HG02840 (cell line): ENCODE results near the gene SEC31A.

ENCODE experiments used
- ATAC-seq: cut with Tn5 transposase; IDR thresholded peaks from one replicate; pipeline ENCODE4 v1.9.1; 2021; ENCODE audit warnings: mild to moderate bottlenecking, moderate library complexity, moderate number of reproducible peaks; ENCODE audit not compliant: unreplicated experiment, low FRiP score

SEC31A gene

DNA sequence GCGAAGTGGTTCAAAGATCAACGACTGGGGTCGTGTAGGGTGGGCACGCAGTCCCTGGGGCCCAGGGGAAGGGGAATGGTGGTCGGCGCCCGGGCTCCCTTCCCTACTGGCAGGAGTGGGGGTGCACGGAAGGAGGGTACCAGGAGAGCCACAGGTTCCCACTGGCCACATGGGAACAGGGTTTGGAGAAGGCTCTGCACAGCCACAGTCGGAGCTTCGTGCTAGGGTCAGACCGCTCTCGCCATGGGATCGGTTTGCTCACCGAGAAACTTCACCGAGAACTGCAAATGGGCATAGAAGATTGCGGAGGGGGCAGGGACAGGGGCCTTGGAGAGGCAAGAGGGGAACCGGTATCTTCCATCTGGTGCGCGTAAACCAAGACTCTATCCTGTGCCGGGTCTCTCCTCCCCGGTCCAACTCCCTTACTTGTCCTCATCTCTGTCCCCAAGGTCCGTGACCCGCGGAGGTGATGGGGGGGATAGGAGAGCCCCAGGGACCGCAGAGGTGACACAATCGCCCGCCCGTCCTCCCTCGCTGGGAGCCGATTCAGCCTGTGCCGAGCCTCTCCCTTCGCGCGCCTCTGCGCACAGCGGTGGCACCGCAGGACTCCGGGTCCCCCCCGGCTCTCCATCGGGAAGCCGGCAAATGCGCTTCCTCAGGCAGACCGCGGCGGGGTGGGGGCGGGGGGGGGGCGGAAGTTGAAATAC lies 93.4 kb downstream of the SEC31A start:
- no peak for ATAC-seq

DNA sequence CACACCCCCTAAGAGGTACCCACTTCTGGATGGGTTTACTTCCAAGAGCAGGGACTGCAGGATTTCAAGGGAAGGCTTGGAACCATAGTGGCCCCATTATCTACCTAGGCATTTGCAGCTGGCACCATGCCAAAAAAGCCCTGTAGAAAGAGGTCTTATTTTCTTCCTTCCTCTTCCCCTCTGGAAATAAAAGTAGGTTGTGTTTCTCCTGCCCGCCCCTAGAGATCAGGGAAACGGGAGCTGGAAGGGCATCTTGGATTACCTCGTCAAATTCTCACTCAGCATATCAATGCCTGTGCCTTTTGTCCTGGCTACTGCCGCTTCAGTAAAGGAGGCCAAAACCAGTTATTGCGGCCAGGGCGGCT lies 93.9 kb downstream of the SEC31A start:
- ATAC-seq, result no peak

GRCh38 chr4:82792912-82793649 lies 97.9 kb downstream of the SEC31A start:
- ATAC-seq, result no peak

DNA sequence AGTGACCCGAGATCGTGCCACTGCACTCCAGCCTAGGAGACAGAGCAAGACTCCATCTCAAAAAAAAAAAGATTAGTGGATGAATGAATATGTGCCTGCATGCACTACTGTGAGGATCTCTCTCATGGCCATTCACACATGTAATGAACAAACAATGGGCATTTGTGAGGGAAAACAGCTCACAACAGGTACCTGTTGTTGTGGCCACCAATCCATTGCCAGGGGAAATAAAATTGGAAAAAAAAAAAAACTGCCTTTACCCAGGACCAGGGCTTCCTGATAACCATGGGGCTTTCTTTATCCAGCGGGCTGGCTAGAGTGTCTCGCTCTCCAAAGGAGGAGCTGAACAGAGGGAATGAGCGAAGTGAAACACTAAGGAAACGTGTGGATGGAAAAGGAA lies 99.8 kb downstream of the SEC31A start:
- no peak for ATAC-seq

DNA sequence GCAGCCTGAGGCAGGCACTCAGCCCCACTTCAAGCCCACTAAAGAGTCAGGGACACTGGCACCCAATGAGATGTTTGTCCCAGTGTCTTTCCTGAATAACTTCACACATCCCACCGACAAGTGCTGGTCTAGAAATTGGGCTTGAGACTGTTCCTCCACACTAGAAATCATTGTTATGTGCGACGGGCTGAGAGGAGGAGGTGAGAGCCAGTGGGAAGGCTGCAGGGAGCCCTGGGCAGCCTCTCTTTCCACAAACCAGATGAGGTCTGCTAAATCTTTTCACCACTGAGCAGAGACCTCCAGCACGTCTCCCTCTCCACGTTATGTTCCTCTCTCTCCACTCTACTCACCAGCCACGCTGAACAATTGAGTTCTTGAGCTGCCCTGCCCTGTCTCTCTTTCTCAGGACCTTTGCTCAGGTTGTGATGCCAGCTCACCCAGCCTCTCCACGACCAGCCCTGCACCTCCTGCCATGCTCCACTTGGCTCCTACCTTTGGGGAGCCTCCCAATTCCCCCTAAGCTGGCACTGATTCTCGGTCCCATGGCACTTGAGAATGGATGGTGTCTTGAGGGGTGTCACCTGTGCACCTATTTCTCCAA lies 100.8 kb downstream of the SEC31A start:
- ATAC-seq, result no peak

- ATAC-seq, result no peak
Observed at GRCh38 chr4:82789025-82789776, 101.8 kb downstream of the SEC31A start.

DNA sequence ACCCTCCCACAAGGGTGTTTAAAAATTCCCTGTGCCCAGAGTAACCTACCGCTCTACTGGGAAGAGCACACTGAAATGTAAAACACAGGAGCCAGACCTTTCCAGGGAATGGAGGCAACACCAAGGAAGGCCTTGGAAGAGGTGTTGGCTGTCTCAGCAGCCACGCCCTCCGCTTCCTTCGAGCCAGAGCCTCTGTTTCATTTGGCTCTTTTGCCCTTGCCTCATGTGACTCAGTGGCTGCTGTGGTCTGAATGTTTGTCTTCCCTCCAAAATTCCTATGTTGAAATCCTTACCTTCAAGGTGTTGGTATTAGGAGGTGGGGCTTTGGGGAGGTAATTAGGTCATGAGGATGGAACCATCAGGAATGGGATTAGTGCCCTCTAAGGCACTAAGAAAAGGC lies 103.6 kb downstream of the SEC31A start:
- ATAC-seq, result no peak

- ATAC-seq, result no peak
Observed at GRCh38 chr4:82786828-82787227, 104.1 kb downstream of the SEC31A start.

- ATAC-seq, result no peak
Observed at GRCh38 chr4:82785611-82786400, 105.1 kb downstream of the SEC31A start.

DNA sequence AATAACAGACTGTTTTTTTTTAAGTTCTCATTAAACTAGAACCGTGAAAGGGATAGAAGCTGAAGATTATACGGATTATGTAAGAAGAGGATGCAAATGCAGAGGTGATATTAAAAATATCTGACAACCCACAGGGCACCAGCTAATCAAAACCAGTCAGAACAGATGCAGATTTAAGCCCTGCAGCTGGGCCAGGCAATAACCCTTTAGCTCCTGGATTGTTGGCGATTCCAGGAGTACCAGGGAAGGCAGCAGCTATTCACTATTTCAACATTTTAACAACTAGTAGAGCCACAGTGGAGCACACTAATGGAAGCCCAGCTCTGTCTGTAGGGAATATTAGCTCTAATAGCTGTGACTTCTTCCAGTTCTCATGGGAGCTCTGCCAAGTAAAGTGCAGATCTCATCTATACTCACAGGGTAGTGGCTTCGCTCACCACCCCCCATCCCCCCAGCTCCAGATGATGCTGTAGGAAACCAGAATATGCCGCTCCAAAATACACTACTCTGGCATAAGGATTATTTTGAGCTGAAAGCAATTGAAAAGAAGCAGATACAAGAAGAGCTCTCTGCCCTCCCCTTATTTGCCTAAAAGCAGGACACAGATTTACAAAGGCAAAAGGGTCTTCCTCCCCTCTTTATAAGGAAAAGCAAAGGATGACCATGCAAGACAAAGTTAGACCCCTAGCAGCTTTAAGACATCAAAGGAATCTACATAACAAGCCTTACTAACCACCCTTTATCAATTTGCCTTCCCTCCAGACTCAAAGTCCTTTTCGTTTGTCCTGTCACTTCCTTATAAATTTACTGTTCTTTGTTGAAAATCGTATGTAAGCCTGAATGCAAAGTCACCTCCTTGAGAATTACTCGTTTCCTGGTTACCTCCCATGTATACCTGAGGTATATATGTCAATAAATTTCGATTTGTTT lies 106.0 kb downstream of the SEC31A start:
- no peak for ATAC-seq

- no peak for ATAC-seq
Observed at GRCh38 chr4:82782626-82783345, 108.2 kb downstream of the SEC31A start.

DNA sequence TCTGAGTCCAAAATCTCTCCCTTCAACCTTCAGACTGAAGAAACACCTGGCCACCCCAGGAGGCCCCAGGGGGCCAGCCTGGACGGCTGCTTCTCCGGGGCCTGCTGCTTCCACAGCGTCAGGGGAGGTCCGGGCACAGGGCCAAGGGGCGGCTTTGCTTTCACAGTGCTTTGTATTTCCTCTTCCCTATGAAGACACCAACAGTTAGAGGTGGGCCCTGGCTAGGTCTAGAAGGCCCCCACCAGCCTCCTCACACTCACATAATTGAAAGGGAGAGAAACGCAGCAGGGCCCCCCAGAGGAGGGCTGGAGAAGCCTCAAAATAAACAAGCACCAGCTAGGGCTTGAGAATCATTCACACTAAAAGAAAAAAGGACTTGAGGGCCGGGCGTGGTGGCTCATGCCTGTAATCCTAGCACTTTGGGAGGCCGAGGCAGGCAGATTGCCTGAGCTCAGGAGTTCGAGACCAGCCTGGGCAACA lies 110.2 kb downstream of the SEC31A start:
- no peak for ATAC-seq

DNA sequence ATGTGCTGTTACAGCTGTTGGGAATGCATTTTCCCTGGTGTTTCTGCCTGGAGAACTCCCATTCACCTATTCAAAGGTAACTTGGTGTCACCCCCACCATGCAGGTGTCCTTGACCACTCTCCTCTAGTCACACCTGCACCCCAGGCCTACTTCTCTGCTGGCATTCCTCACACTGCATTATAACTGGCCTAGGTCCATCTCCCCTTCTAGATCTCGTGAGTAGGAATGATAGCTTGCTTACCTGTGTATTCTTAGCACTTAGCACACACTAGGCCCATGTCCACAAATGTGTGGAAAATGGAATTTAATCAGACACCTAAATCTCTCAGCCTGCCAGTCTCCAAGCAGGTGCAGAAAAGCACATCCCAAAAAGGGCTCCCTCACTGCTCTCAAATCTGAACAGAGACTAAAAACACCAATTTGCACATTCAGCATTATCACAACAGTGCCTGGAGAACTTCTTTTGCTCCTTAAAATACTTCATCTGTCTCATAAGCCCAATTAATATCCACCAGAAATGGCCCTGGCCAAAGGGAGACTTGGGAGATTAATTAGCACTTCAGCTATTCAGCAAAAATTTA lies 110.7 kb downstream of the SEC31A start:
- ATAC-seq, result no peak

- no peak for ATAC-seq
Observed at GRCh38 chr4:82779032-82779431, 111.9 kb downstream of the SEC31A start.

GRCh38 chr4:82777857-82778525 lies 113.0 kb downstream of the SEC31A start:
- ATAC-seq, result no peak

- ATAC-seq, result no peak
Observed at GRCh38 chr4:82776925-82777542, 113.9 kb downstream of the SEC31A start.

GRCh38 chr4:82775243-82775642 lies 115.7 kb downstream of the SEC31A start:
- no peak for ATAC-seq
